ENCODE results near the gene STARD9.
"Not testable (repeated sequence)": the region's sequence is repeated elsewhere in the genome, so short reads cannot be mapped to it uniquely, and the experiment has no call there.

The STARD9 gene

DNA sequence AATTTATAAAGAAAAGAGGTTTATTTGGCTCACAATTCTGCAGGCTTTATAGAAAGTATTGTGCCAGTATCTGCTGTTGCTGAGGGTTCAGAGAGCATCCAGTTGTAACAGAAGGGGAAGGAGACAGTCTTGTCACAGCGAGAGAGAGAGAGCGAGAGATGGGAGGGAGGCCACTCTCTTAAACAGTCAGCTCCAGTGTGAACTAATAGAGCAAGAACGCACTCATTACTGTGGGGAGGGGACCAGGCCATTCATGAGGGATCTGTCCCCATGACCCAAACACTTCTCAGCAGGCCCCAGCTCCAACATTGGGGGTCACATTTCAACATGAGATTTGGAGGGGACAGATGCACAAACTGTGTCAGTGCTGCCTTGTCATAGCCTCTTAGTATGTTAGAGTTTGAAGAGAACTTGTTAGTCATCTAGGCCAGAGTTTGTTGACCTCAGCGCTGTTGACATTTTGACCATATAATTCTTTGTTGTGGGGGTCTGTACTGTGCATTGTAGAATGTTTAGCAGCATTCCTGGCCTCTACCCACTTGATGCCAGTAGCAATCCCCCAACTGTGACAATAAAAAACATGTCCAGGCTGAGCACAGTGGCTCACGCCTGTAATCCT, 15.3 kb downstream of the STARD9 start:
- no peak for DNase-seq (ENCODE audit: low spot score)
- no peak for FAIRE-seq

DNA sequence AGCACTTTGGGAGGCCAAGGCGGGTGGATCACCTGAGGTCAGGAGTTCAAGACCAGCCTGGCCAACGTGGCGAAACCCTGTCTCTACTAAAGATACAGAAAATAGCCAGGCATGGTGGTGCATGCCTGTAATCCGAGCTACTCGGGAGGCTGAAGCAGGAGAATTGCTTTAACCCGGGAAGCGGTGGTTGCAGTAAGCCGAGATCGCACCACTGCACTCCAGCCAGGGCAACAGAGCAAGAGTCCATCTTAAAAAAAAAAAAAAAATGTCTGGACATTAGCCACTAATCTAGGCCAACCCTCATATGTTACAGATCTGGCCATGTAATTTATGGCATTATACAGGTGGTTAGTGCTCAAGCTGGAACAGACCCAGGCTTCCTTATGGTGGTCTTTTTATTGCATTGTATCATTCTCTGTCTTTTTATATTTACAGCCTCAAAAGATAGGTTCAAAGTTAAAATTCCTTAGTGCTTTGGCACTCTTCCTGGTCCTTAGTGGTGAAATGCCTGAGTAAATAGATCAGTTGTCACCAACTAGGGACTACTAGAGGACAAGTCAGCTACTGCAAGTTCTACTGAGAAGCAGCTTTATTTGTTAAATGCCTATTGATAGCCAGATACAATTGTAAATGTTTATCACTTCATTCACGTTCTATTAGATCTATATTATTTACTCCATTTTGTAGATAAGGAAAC, 16.0 kb downstream of the STARD9 start:
- DNase-seq (ENCODE audit: low spot score) (peak; percentile 29), FAIRE-seq (no peak)

DNA sequence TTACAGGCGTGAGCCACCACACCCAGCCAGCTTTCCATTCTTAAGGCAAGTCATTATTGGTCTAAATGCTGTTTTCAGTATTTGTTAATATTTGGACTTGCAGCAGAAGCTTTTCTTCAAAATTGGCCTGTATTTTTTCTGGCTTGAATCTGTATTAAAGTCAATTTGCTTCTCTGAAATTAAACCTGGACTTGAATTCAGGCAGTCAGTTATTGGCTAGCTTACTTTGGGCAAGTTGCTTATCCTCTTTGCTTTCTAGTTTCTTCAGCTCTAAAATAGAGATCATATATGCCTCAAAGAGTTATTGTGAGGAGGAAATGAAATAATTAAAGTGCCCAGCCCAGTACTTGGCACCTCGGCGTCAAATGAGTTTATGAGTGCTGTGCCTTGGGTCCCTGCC, 17.3 kb downstream of the STARD9 start:
- FAIRE-seq = no peak
- no peak for DNase-seq (ENCODE audit: low spot score)

DNA sequence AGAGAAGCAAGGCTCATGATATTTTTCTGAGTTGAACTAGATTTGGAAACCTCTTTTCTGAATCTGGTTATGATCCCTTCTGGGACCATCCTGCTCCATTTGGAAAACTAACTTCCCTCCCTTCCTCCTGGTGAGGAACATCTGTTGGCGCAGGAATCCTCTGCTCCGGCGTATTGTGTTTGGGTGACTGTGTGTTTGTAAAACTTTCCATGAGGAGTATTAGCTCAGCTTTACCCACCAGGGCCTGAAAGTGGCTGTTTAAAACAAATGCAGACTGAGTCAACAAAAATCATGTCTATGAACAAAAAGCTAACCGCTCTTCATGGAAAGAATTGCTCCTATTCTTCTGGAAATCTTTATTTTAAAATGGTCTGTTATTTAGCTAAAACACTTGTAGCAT, 17.7 kb downstream of the STARD9 start:
- FAIRE-seq = no peak
- no peak for DNase-seq (ENCODE audit: low spot score)

GRCh38 chr15:42594095-42594494, 18.7 kb downstream of the STARD9 start:
- FAIRE-seq (no peak), DNase-seq (ENCODE audit: low spot score) (no peak)

DNA sequence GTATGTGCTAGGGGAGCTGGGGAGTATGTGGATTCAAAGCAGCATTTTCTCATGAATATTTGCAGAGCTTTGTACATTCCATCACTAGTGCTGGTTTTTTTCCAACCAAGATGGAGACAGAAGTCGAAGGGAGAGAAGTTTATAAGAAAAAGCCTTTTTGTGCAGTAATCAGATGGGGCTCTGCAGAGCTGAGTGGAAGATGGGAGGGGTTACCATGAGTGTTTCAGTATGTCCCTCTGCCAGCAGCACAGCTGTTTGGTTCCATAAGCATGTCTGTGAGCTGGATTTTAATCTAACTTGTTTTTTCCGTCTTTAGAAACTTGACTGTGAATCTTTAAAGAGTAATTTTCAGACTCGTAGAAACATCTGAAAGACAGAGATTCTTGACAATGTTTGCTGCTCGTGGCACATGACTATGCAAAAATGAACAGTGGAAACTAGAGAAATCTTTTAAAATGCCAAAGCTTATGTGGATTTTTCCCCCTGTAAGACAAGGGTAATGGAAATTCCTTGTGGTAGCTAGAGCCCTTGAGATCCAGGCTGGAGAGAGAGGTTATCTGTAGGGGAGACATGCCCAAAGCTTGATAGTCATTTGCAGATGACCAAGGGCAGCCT, 20.3 kb downstream of the STARD9 start:
- FAIRE-seq (no peak), DNase-seq (ENCODE audit: low spot score) (no peak)

- DNase-seq (ENCODE audit: low spot score); FAIRE-seq: not testable (repeated sequence)
Observed at GRCh38 chr15:42601316-42601715, 25.9 kb downstream of the STARD9 start.

DNA sequence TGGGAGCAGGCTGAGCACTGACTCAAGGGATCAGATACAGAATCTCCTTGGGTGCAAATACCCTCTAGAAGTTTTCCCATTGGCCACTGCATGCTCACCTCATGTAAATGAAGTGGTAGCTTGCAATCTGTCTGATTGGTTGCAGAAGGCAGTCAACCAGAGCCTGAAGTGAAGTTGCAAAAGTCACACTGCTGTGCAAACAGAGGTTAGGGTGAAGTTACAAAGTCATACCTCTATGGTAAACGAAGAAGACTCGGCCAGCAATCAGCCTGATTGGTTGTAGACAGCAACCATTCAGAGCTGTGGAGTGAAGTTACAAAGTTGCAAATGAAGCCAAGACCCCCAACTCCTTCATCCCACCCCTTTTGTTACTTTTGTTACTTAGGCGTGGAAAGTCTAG, 27.1 kb downstream of the STARD9 start:
- DNase-seq (ENCODE audit: low spot score) (no peak), FAIRE-seq (no peak)

- no peak for FAIRE-seq
- DNase-seq (ENCODE audit: low spot score) = no peak
Observed at GRCh38 chr15:42603978-42604377, 28.6 kb downstream of the STARD9 start.

GRCh38 chr15:42604894-42605744, 29.7 kb downstream of the STARD9 start:
- no peak for FAIRE-seq

GRCh38 chr15:42605796-42606195, 30.4 kb downstream of the STARD9 start:
- DNase-seq (ENCODE audit: low spot score) (no peak), FAIRE-seq (no peak)

More at GRCh38 chr15:42604894-42605744, 29.7 kb downstream of the STARD9 start:
- no peak for DNase-seq (ENCODE audit: low spot score)

DNA sequence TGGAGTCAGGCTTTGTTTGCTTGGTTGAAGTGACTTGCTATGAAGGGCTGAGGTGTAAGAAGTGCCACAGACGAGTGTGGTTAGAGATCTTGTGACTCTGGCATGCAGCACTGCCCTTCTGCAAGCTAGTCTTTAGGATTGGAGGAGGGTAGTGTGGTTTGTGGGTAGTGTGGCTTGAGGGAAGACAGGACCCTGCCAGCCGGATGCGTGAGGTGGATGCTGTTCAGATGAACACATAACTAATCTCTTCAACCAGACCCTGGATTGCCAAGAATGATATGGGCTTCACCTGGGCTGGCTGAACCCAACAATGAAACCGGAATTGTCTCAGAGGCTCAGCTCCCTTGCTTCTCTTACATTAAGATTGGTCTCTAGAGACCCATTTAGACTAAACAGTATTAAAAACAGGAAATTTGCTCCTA, 32.7 kb downstream of the STARD9 start:
- DNase-seq (ENCODE audit: low spot score) = peak; percentile 41
- FAIRE-seq = no peak

- DNase-seq (ENCODE audit: low spot score) = no peak
- no peak for FAIRE-seq
Observed at GRCh38 chr15:42608752-42609488, 33.5 kb downstream of the STARD9 start.

DNA sequence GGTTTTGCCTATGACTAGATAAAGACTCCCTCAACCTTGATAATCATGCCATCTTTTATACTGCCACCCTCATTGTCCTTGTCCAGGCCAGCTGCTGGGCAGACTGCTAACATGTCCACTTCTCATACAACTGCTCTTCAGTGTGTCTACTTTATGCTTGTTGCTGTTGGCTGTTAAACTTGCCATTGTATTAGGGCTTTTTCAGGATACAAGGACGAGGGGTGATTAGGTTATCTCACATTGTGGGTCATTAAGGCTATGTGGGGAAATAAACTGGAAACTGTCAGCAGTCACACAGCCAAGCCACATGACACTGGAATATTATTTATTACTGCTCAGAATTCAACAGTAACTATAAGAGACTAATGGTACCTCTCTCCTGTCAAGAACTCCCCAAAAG, 36.1 kb downstream of the STARD9 start:
- FAIRE-seq = no peak
- no peak for DNase-seq (ENCODE audit: low spot score)

- FAIRE-seq = no peak
- DNase-seq (ENCODE audit: low spot score) = no peak
Observed at GRCh38 chr15:42612367-42612912, 37.0 kb downstream of the STARD9 start.

GRCh38 chr15:42616107-42616506, 40.7 kb downstream of the STARD9 start:
- no peak for FAIRE-seq
- DNase-seq (ENCODE audit: low spot score) = no peak

GRCh38 chr15:42619656-42620371, 44.4 kb downstream of the STARD9 start:
- FAIRE-seq (no peak), DNase-seq (ENCODE audit: low spot score) (no peak)

DNA sequence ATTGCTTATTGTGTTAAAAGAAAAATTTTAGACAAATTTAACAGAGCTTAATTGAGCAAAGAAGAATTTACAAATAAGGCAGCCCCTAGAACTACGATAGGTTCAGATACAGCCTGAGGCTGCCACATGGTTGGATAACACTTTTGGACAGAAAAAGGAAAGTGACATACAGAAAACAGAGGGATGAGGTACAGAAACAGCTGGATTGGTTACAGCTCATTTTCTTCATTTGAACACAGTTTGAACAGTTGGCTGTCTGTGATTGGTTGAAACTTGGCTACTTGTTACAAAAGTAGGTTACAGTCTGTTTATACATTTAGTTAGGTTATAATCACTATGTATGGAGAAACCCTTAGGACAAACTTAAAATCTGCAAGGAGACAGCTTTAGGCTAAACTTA, 46.0 kb downstream of the STARD9 start:
- FAIRE-seq (no peak), DNase-seq (ENCODE audit: low spot score) (no peak)

DNA sequence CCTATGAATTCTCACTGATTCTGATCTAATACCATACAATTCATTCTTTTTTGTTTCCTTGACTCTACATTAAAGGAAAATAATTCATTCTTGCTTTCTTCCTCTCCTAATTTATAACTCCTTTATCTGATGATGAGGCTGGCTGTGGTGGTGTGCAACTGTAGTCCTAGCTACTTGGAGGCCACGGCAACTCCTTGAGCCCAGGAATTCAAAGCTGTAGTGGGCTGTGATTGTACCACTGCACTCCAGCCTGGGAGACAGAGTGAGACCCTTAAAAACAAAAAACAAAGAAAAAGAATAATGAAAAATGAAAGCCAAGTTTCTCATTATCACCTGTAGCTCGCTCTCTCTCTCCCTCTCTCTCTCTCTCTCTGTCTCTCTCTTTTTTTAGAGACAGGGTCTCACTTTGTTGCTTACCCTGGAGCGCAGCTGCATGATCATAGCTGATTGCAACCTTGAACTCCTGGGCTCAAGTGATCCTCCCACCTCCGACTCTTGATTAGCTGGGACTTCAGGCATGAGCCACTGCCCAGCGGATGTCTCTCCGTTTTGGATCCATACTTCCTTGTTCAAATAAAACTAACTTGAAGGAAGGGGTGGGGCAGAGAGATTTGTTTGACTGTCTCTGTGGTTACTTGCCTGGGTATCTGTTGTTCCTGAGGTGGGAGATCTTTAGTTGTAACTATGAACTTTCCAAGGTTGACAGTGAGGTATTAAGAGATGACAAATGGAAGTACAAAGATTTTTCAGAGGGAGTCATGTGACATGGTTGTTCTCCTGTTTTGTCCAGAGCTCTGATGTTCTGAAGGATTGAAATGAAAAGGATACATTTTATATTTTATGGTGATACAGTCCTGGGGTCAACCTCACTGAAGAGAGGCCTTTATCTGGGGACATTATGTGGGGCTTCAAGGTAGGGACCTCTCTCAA, 46.9 kb downstream of the STARD9 start:
- FAIRE-seq (no peak), DNase-seq (ENCODE audit: low spot score) (no peak)
